GDM1 (cell line): ENCODE measurements around the gene ADCY5.

Experiments
- DNase-seq: peaks from one replicate; lab custom pipeline; 2025; lab: John Stamatoyannopoulos, UW

Gene ADCY5

DNA sequence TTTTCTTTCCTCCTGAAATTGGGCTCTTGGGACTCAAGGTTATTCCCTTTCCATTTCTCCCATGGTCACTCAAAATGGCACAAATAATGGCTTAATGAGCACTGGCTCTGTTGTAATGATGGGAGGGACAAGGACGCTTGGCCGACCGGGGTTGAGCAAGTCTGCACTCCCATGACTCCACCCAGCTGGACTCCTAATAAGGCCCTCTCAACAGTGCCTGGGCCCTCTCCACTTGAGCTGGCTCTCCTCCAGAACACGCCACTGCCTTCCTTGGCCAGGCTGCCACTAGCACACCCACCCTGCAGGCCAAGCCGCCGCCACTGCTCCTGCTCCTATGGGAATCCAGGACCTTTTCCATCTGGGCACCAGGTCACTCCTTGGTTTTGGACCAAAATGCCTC lies 42.3 kb downstream of the ADCY5 start:
- DNase-seq, result no peak

DNA sequence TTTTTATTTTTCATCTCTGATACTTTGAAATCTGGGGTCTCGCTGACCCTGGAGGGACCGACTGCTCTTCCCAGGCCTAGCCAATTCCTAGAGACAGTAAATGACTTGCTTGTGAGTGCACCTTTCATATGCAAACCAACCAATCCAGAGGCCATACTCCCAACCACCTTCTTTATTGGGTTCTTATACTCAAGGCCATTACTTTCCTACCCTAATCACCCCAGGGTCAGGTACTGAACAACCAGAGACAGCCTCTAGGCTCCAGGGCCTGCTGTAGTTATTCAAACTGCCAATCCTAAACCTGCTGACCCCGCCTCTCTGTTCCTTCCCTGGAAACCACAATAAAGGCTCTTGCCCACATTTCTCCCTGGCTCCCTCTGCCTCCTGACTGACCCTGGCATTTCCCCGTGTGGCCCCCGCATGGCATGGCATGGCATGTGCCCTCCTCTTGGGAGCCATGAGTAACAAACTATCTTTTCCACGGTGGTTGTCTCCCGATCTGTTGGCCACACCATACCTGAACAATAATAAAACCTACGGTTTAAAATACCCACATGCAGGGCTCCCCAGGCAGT lies 42.9 kb downstream of the ADCY5 start:
- no peak for DNase-seq

GRCh38 chr3:123405021-123405420 lies 43.9 kb downstream of the ADCY5 start:
- no peak for DNase-seq

DNA sequence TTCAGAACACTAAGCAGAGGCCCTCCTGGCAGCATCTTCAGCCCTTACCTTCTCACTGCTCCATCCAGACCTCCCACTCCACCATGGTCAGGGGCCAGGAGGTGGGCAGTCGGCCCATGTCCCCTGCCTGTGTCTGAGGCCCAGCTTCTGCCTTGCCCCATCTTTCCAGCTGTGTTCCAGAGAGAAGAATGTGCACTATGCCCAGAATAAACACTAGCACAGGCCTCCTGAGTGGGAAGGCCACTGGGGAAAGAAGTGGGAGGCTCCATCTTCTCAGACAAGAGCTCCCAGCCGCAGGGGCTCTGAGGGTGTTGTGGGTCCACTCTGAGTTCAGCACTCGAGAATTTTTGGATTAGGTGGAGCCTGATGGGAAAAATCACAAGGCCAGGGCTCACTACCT lies 44.5 kb downstream of the ADCY5 start:
- no peak for DNase-seq

DNA sequence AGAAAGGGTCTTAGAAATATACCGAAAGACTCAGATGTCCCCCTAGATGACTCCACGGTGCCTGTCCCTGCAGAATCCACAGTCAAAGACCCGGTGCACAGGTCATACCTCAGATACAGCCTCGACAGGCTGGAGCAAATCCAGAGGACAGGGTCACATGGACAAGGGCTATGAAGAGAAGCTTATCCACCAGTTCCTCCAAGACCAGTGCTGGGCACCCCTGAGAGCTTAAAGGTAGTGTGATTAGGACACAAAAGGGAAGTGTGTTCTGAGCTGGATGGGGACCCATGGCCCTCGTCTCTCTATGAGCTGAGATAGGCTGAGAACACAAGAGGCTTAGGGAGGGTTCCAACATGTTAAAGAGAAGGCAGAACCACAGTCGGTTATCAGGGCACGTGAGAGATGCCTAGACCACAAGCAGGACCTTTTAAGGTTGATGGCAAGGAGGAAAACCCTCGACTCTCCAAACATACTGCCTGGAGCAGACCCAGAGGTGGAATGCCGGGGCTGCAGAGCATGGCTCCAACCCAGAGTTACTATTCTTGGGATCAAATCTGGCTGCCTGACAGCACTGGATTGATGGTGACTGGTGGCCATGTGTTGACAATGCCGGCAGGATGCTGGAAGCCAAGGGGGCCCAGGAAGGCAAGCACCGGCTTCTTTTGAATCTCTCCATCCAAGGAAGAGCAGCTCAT lies 46.9 kb downstream of the ADCY5 start:
- DNase-seq, result no peak

DNA sequence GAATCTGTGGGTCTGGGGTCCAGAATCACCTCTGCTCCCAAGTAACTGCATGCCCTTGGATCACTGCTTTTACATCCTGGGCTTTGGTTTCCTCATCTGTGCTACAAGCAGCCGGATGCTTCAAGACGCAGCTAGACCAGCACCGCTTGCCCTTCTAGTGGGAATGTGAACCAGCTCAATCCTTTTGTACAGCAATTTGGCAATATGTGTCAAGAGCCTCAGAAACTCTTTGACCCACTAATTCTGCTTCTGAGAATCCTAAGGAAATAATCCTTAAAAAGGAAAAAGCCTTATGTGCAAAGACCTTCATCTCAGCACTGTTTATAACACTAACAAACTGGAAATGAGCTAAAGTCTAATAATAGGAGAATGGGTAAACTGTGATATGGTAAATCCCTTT lies 48.7 kb downstream of the ADCY5 start:
- DNase-seq, result no peak

DNA sequence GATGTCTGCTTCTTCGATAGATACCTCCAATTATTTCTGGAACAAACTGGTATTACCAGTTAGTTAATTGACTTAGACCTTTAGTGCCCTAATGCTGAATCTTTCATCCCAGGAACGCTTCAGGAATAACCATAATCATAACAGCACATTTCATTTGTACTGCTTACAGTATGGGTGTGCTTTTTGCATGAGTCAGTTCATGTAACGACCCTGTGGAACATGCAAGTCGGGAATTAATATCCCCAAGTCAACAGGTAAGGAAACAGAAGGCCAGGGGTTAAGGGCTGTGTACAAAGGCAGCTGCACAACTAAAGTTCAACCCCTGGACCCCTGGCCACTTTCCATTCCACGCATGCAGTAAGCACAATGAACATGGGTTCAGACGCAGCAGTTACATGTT lies 49.2 kb downstream of the ADCY5 start:
- no peak for DNase-seq

DNA sequence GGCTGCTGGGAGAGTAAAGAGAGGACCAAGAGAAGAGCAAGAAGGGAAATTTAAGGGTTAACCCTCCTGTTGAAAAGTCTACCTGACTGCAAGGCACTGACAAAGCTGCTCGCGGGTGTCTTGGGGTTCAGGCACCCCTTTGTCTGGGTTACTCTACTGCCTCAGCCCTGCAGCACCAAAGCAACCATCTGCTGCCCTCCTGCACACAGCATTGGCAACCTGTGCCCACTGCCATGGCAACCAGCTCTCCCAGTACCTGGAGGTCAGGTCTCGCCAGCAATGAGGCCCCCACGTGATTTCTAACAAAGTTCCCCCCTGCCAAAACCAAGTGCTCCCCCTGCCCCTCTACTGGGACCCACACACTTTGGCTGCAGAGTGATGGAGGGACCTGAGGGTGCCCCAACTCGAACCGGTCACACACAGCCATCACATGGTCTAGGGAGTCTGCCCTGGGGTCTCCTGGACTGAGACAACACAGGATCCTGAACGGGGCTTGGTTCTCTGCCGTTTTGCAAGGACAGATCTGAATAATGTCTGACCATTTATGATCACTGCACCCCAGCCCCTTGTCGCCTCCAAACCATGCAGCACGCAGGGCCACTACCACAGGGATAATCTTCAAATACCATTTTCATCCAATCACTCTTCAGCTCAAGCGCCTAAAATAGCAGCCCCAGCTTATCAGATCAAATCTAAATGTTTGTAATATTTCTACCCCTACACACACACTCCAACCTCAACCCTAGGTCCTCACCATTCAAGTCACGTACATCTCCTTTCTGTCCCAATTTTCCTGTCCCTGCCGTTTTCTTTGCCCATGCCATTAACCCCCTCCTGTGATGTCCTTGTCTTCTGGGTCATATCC lies 50.7 kb downstream of the ADCY5 start:
- no peak for DNase-seq

DNA sequence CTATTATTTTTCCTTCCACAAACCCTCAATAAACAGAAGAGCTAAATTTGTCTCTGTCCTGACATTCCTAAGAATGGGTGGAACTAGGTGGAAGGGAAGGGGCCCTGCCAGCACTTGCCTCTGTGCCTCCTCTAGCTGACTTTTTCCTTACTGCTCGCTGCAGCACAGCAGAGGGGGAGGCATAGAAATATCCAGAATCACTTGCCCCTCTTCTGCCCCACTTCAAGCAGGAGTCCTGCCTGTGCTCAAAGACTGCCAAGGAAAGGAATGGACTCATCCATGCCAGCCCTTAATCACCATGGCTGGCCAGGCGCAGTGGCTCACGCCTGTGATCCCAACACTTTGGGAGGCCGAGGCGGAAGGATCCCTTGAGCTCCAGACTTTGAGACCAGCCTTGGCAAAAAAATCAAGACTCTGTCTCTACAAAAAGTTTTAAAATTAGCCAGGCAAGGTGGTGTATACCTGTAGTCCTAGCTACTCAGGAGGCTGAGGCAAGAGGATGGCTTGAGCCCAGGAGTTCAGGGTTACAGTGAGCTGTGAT lies 51.8 kb downstream of the ADCY5 start:
- no peak for DNase-seq

- no peak for DNase-seq
Measured at GRCh38 chr3:123396171-123397049, 52.5 kb downstream of the ADCY5 start.

GRCh38 chr3:123395235-123395634 lies 53.7 kb downstream of the ADCY5 start:
- no peak for DNase-seq

DNA sequence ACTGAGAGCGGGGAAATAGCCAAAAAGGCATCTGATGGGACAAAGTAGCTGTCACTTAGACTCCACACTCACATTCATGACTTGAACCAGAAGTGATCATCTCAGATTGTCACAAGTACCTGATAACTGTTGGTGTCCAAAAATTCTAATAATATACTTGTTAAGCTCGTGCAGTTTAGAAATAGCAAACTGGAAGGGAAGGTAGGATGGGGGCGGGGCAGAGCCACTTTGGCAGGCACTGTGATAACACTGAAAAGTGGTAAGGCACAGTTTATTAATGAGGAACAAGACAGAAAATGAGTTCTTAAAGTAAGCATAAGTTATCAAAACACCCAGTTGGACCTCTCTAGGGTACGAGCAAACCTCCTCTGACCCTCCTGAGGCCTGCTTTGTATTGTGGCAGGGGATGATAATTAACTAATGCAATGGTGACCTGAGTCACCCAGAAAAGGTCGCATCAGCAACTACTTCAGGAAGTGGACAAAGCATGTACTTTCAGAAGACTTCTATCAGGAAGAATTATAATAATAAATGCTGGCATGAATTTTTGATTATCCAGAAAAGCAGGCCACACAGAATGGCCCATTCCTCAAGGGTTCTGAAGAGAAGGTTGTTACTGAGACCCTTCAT lies 54.4 kb downstream of the ADCY5 start:
- DNase-seq, result no peak

- no peak for DNase-seq
Measured at GRCh38 chr3:123392871-123393620, 55.8 kb downstream of the ADCY5 start.

DNA sequence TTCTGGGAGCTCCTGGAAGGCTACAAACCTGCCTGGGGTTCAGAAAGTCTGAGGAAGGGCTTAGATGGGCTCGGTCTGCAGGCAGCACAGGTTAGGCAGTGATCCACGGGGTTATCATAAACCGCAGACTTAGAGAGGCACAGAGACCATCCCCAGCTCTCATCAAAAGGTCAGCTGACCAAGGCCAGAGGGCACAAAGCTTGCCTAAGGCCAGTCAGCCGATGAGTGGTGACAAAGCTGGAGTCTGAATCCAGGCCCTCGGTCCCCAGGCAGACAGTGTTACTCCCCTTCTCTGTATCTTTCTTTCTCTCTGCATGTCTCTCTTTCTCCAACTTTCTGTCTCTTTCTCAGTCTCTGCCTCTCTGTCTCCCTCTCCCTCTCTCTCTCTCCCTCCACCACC lies 56.5 kb downstream of the ADCY5 start:
- no peak for DNase-seq

DNA sequence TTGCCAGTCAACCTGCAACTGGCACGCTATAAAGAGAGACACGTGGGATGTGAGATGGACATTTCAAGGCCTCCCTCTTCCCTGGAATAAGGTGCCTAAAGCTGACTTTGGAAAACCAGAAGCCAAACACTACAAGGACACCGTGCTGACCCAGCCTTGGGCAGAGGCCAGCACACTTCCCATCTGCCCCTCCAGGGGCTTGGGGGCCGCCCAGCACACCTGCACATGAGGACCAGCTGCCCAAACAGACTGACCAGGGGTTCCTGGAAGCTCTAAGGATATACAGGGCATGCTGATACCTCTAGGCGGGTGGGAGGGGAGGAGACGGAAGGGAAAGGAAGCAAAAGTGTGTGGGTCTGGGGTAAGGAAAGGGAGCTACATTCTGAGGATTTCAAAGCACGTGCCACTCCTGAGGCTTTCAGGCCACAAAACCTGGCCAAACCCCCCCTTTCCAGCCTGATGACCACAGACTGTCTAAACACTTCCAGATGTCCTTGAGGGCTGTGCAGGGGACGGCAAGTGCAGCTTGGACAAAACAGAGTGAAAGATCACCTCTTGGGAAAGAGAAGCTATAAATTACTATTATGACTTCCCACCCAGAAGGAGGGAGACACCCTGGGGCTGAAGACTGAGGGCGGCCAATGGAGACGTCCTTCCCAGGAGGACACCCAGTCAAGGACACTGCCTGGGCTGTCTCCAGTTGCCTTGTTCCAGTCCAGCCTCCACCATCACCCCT lies 57.9 kb downstream of the ADCY5 start:
- DNase-seq, result no peak

DNA sequence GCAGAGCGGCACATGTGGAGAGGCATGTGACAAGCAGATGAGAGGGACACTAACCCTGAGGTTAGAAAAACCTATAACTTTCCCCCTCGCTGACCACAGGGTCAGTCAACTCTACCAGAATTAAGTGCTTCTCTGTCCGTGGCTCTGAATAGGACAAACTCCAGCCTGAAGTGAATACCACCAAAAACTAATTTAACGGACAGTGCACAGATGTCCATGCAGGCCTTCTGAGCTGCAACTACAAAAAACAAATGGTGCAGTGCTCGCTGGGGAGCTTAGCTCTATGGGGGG lies 59.3 kb downstream of the ADCY5 start:
- DNase-seq, result no peak

- no peak for DNase-seq
Measured at GRCh38 chr3:123388811-123389627, 59.9 kb downstream of the ADCY5 start.

GRCh38 chr3:123388042-123388441 lies 60.8 kb downstream of the ADCY5 start:
- no peak for DNase-seq

- no peak for DNase-seq
Measured at GRCh38 chr3:123387532-123387931, 61.4 kb downstream of the ADCY5 start.
